Measurements from ENCODE around the gene ERGIC3. TPM values are rescaled to one million over a fixed set of nuclear protein-coding genes. Genes with fewer than 3 reads are reported as not detected.

ERGIC3 gene
- total RNA-seq, 1 experiment from 2014 or later, result 265 TPM

- no peaks in the 10 kb centered on the region for H3K27me3 ChIP-seq (ENCODE audit: control insufficient read depth, insufficient read depth, low read length)
- ChIA-PET POLR2A (no interaction called here), CTCF (interaction anchor here (0.6 kb wide), 1 partner anchor 424 kb away, joined by 4 read pairs; no protein-coding TSS in a partner anchor)
- H3K9me3 ChIP-seq (ENCODE audit: control insufficient read depth, insufficient read depth, low read depth, low read length), result no peaks in the 10 kb centered on the region
- no peaks in the 10 kb centered on the region for H3K4me1 ChIP-seq (ENCODE audit: control insufficient read depth, insufficient read depth, low read length)
- no peak for ATAC-seq
- no TSS peak for BruUV-seq (replicated peaks)
- TF ChIP-seq TCF7L2 (IDR thresholded peaks at IDR 0.05; ENCODE audit: low read depth, low read length), result no peak
- TF ChIP-seq SIN3A (IDR thresholded peaks at IDR 0.05; ENCODE audit: borderline replicate concordance, insufficient read depth, low read depth, low read length), result no peak
- TF ChIP-seq POLR2AphosphoS5 (IDR thresholded peaks at IDR 0.05; ENCODE audit: low read depth, low read length), result no peak
- TF ChIP-seq, protein P1, sequence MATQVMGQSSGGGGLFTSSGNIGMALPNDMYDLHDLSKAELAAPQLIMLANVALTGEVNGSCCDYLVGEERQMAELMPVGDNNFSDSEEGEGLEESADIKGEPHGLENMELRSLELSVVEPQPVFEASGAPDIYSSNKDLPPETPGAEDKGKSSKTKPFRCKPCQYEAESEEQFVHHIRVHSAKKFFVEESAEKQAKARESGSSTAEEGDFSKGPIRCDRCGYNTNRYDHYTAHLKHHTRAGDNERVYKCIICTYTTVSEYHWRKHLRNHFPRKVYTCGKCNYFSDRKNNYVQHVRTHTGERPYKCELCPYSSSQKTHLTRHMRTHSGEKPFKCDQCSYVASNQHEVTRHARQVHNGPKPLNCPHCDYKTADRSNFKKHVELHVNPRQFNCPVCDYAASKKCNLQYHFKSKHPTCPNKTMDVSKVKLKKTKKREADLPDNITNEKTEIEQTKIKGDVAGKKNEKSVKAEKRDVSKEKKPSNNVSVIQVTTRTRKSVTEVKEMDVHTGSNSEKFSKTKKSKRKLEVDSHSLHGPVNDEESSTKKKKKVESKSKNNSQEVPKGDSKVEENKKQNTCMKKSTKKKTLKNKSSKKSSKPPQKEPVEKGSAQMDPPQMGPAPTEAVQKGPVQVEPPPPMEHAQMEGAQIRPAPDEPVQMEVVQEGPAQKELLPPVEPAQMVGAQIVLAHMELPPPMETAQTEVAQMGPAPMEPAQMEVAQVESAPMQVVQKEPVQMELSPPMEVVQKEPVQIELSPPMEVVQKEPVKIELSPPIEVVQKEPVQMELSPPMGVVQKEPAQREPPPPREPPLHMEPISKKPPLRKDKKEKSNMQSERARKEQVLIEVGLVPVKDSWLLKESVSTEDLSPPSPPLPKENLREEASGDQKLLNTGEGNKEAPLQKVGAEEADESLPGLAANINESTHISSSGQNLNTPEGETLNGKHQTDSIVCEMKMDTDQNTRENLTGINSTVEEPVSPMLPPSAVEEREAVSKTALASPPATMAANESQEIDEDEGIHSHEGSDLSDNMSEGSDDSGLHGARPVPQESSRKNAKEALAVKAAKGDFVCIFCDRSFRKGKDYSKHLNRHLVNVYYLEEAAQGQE (IDR thresholded peaks at IDR 0.05; ENCODE audit: insufficient read depth in 1 of 2, low read depth in 2 of 2, low read length in 1 of 2), result no peak
- DNase-seq (ENCODE audit: low read depth, low spot score), result no peak
- intact Hi-C loops (cut with micrococcal nuclease; ENCODE audit: unreplicated experiment), result no loop called here
- in situ Hi-C loops (cut with HindIII; ENCODE audit: low pct_unique_long_range_greater_than_20kb, low sequenced_read_pairs), result no loop called here
- no peak overlapping the region for H3K4me3 ChIP-seq (ENCODE audit: low read depth in 2 of 2, low read length in 2 of 2)
- H3K27ac ChIP-seq (ENCODE audit: low read length), result no peak overlapping the region
- no peaks in the 10 kb centered on the region for H3K36me3 ChIP-seq (ENCODE audit: control insufficient read depth, insufficient read depth, low read length)
Observed at GRCh38 chr20:35587436-35587835, 45.6 kb downstream of the ERGIC3 start.

- H3K27me3 ChIP-seq (ENCODE audit: control insufficient read depth, insufficient read depth, low read length), result no peaks in the 10 kb centered on the region
Observed at GRCh38 chr20:35588397-35588796, 46.5 kb downstream of the ERGIC3 start.

More at GRCh38 chr20:35588397-35588796, 46.5 kb downstream of the ERGIC3 start:
- ATAC-seq (no peak), DNase-seq (ENCODE audit: low read depth, low spot score) (no peak)
- TF ChIP-seq POLR2AphosphoS5 (IDR thresholded peaks at IDR 0.05; ENCODE audit: low read depth, low read length) (no peak), TCF7L2 (IDR thresholded peaks at IDR 0.05; ENCODE audit: low read depth, low read length) (no peak), CTCF (IDR thresholded peaks at IDR 0.05) (no peak), SIN3A (IDR thresholded peaks at IDR 0.05; ENCODE audit: borderline replicate concordance, insufficient read depth, low read depth, low read length) (no peak)
- TF ChIP-seq, protein P1 (IDR thresholded peaks at IDR 0.05; ENCODE audit: insufficient read depth in 1 of 2, low read depth in 2 of 2, low read length in 1 of 2), result no peak
- Histone ChIP-seq H3K36me3 (ENCODE audit: control insufficient read depth, insufficient read depth, low read length) (no peaks in the 10 kb centered on the region), H3K4me3 (ENCODE audit: low read depth in 2 of 2, low read length in 2 of 2) (no peak overlapping the region), H3K27ac (ENCODE audit: low read length) (no peak overlapping the region), H3K9me3 (ENCODE audit: control insufficient read depth, insufficient read depth, low read depth, low read length) (no peaks in the 10 kb centered on the region), H3K4me1 (ENCODE audit: control insufficient read depth, insufficient read depth, low read length) (no peaks in the 10 kb centered on the region)
- BruUV-seq (replicated peaks), result no TSS peak
- ChIA-PET POLR2A (no interaction called here), CTCF (no interaction called here)
- intact Hi-C loops (cut with micrococcal nuclease; ENCODE audit: unreplicated experiment) (no loop called here), in situ Hi-C loops (cut with HindIII; ENCODE audit: low pct_unique_long_range_greater_than_20kb, low sequenced_read_pairs) (no loop called here)

Measured in Panc1 (cell line).